IgD-negative memory B cell (primary cell): Measurements from ENCODE around the gene ANO3. TPM values are rescaled to one million over a fixed set of nuclear protein-coding genes. Genes with fewer than 3 reads are reported as not detected.

ENCODE experiments used
- H3K27ac Mint-ChIP-seq, 3 donors: one replicate each; pipeline ENCODE4 v1.8.0; 2020 to 2022; ENCODE audit warnings: mild to moderate bottlenecking in 3 of 3, mixed read lengths in 3 of 3, moderate library complexity in 1 of 3
- H3K27me3 Mint-ChIP-seq: one replicate; pipeline ENCODE4 v1.8.0; 2021; ENCODE audit warnings: mixed read lengths
- H3K36me3 Mint-ChIP-seq: one replicate; pipeline ENCODE4 v1.8.0; 2020; ENCODE audit warnings: mild to moderate bottlenecking, mixed read lengths
- H3K4me1 Mint-ChIP-seq, 3 donors: one replicate each; pipeline ENCODE4 v1.8.0; 2020 to 2022; ENCODE audit warnings: mixed read lengths in 3 of 3, mild to moderate bottlenecking in 1 of 3
- H3K4me3 Mint-ChIP-seq, 4 donors: one replicate each; pipeline ENCODE4 v1.8.0; 2020 to 2022; ENCODE audit warnings: mild to moderate bottlenecking in 4 of 4, mixed read lengths in 4 of 4, moderate library complexity in 3 of 4
- H3K9me3 Mint-ChIP-seq, 3 donors: one replicate each; pipeline ENCODE4 v1.8.0; 2020 to 2021; ENCODE audit warnings: mixed read lengths in 3 of 3, mild to moderate bottlenecking in 1 of 3
- polyA plus RNA-seq: library from polyadenylated mRNA; unstranded; fragments of 300-500 nt; fragmentation: Illumina TruSeq; gene quantifications from one replicate; pipeline ENCODE4 v1.2.3, GENCODE V29; 2021

Gene ANO3
- polyA plus RNA-seq, 1 donor from 2014 or later: not detected

DNA sequence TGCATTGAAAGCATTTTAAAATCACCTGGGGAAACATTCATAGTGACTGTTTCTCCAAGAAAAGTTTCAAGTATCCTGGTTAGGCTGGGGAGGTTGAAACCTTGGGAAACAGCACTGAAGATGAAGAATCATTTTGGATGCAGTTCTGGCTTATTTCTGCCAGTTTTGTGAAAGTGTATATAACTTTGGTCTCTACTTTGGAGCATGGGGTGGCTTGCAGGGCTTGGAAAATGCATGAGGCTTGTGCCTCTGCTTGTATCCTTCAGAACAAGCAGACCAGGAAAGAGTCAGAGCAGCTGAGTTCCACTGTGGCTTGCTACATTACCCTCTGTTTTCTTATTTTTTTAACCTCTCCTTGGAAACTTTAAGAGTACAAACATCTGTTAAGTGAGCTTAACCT lies 370.5 kb downstream of the ANO3 start:
- Mint-ChIP-seq H3K4me1 (no peaks in the 10 kb centered on the region), H3K36me3 (no peaks in the 10 kb centered on the region), H3K27ac (no peak overlapping the region), H3K27me3 (no peaks in the 10 kb centered on the region), H3K9me3 (no peaks in the 10 kb centered on the region), H3K4me3 (no peak overlapping the region)

DNA sequence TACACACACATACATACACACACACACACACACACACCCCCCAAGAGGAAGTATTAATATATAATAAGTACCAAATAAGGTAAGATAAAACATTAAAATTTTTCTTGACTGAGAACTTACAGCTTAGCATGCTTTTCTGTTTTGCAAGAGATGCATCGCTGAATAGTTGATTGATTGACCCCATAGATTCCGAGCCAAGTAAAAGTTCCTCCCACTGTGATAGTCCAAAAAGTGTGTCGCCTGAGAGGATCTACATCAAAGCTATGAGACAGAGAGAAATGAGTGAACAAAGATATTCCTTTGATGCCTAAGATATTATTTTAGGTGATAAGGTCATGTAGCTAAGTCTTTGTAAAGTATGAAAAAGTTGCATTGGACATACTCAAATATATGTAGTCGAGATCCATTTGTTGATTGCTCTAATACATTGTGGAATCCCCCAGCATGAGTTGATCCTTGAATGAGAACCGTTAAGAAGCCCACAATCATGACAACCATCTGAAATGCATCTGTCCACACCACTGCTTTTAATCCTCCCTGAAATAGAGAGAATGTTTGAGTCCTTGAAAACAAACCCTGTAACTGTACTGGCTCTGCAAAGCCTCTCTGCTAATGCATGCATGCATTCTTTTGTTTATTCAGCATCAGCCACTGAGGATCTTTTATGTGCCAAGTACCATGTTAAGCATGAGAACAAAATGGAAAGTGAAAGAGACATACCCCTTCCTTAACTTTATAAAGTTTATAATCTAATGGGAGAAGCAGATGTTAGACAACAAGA lies 371.7 kb downstream of the ANO3 start:
- H3K27ac Mint-ChIP-seq: no peak overlapping the region
- no peaks in the 10 kb centered on the region for H3K9me3 Mint-ChIP-seq
- no peaks in the 10 kb centered on the region for H3K36me3 Mint-ChIP-seq
- H3K27me3 Mint-ChIP-seq: no peaks in the 10 kb centered on the region
- no peaks in the 10 kb centered on the region for H3K4me1 Mint-ChIP-seq
- no peak overlapping the region for H3K4me3 Mint-ChIP-seq

DNA sequence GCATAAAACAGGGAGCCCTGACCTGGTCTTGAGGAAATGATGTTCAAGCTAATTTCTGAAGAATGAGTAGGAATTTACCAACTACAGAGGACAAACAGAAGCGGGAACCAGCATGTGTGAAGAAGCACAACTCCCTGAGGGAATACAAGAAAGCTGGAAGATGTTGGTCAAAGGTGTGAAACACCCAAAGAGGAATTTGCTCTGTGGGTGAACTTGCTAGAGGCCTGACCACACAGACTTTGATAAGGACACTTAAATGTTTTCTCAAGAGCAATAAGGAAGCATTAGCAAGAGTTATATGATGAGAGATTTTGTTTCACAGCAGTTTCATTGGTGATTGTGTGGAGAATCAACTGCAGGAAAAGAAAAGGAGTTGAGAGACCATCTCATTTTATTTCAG lies 372.3 kb downstream of the ANO3 start:
- H3K36me3 Mint-ChIP-seq: no peaks in the 10 kb centered on the region
- H3K27me3 Mint-ChIP-seq: no peaks in the 10 kb centered on the region
- H3K9me3 Mint-ChIP-seq: no peaks in the 10 kb centered on the region
- H3K4me1 Mint-ChIP-seq: no peaks in the 10 kb centered on the region
- no peak overlapping the region for H3K4me3 Mint-ChIP-seq
- H3K27ac Mint-ChIP-seq: no peak overlapping the region

DNA sequence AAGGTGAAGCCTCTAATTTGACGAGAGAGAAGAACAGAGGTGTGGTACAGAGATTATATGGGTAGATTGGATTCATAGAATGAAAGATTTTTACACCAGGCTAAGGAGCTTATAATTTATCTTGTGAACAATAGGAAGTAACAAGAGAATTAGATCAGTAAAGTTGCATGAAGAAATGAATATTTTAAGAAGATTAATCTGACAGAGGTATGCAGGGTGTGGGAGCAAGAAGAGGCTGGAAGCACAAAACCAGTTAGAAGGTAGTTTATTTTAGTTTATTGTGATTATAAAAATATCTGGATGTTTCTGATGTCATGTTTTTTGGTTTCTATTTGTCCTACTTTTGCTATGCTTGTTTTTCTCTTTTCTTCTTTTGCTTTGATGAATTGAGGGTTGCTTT lies 374.3 kb downstream of the ANO3 start:
- H3K36me3 Mint-ChIP-seq: no peaks in the 10 kb centered on the region
- no peak overlapping the region for H3K4me3 Mint-ChIP-seq
- H3K27ac Mint-ChIP-seq: no peak overlapping the region
- H3K4me1 Mint-ChIP-seq: no peaks in the 10 kb centered on the region
- no peaks in the 10 kb centered on the region for H3K27me3 Mint-ChIP-seq
- no peaks in the 10 kb centered on the region for H3K9me3 Mint-ChIP-seq

DNA sequence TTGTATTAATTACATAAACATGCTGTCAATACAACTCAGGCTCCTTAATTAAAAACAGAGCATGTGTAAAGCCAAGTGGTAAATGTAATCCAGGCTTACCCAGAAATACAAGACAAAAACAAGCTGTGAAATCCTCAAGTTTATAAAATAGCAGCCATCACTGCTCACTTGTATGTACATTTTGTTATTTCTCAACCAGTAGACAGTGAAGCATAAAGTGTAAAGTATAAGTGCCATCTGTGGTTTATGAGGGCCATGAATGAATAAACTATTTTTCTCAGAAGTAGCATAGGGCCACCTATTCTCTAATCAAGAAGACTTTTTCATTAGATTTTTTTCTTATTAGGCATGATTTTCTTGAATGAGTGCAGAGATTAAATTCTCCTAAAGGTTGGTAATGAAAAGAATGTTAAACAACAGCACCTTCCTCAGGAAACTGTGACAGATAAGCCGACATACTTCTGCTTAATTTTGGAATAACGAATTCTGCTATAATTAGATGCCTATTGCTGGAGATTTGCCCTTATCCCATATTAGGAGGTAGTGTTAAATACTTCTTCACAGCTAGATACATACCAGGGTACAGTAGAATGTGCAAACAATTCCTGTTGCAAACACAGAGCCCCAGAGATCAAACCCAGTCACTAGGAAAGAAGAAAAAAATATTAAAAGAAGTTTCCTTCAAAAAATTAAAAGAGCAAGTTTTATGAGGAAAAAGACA lies 377.0 kb downstream of the ANO3 start:
- Mint-ChIP-seq H3K27ac (no peak overlapping the region), H3K4me1 (no peaks in the 10 kb centered on the region), H3K4me3 (no peak overlapping the region), H3K36me3 (no peaks in the 10 kb centered on the region), H3K27me3 (no peaks in the 10 kb centered on the region), H3K9me3 (peaks cover 0 to 2% (median 0%) of the 10 kb centered on the region in 3 donors)

DNA sequence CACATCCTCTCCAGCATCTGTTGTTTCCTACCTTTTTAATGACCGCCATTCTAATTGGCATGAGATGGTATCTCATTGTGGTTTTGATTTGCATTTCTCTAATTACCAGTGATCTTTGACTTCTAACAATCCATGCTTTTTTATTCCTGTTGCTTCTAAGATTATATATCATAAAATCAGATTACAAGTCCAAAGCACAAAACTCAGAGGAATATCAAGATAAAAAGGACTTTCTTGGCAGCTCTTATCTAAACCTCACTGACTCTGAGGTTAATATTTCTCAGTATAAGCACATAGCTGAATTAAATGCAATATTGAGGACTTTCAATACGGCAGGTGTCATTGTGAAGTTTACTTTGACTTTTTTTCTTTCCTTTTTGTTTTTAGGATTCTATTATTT lies 378.6 kb downstream of the ANO3 start:
- no peaks in the 10 kb centered on the region for H3K27me3 Mint-ChIP-seq
- H3K9me3 Mint-ChIP-seq: peaks cover 0 to 2% (median 0%) of the 10 kb centered on the region in 3 donors
- no peak overlapping the region for H3K4me3 Mint-ChIP-seq
- no peaks in the 10 kb centered on the region for H3K4me1 Mint-ChIP-seq
- no peak overlapping the region for H3K27ac Mint-ChIP-seq
- H3K36me3 Mint-ChIP-seq: no peaks in the 10 kb centered on the region

DNA sequence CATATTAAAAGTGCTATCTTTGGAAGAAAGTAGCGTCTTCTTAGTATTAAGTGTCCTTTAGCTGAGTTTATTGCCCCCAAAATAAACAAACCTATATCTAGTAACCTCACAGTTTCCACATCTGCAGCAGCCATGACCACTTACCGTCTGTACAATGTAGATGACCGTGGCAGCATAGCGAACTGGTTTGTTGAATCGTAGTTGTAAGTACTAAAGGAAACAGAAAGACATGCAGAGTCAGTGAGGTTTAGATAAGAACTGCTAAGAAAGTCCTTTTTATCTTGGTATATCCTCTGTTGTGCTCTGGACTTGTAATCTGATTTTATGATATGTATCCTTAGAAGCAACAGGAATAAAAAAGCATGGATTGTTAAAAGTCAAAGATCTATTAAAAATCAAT lies 380.6 kb downstream of the ANO3 start:
- Mint-ChIP-seq H3K36me3 (no peaks in the 10 kb centered on the region), H3K4me3 (no peak overlapping the region), H3K27me3 (no peaks in the 10 kb centered on the region), H3K4me1 (no peaks in the 10 kb centered on the region), H3K27ac (no peak overlapping the region), H3K9me3 (peaks cover 0 to 2% (median 0%) of the 10 kb centered on the region in 3 donors)

Other genes starting within 250 kb of the ANO3 start
- not detected for gene MUC15, start 240.1 kb downstream of the ANO3 start, polyA plus RNA-seq